Nephron (organoid): ENCODE results near the gene PCDH19.
A peak's percentile ranks its signal among the peaks of the same experiment; 100 is the strongest.

Experiments
- H3K27ac Mint-ChIP-seq, 3 experiments: 2 replicates each; pipeline ENCODE4 v1.8.0; 2020; ENCODE audit warnings: mixed read lengths in 3 of 3, mild to moderate bottlenecking in 2 of 3, moderate library complexity in 1 of 3
- H3K27me3 Mint-ChIP-seq: 2 replicates; pipeline ENCODE4 v1.8.0; 2021; ENCODE audit warnings: low read depth, mild to moderate bottlenecking, moderate library complexity, mixed read lengths
- H3K36me3 Mint-ChIP-seq: 2 replicates; pipeline ENCODE4 v1.8.0; 2020; ENCODE audit warnings: low read depth, mixed read lengths
- H3K4me1 Mint-ChIP-seq: 2 replicates; pipeline ENCODE4 v1.8.0; 2020; ENCODE audit warnings: mixed read lengths
- H3K4me3 Mint-ChIP-seq, 3 experiments: 2 replicates each; pipeline ENCODE4 v1.8.0; 2020; ENCODE audit warnings: mild to moderate bottlenecking in 3 of 3, mixed read lengths in 3 of 3, moderate library complexity in 2 of 3
- H3K9me3 Mint-ChIP-seq: 2 replicates; pipeline ENCODE4 v1.8.0; 2020; ENCODE audit warnings: mixed read lengths
- TF ChIP-seq, protein P1 (sequence below), 3 experiments: fragments of 200-600 bp; sonication (generic); IDR thresholded peaks; one replicate each; pipeline ENCODE4 v1.5.0; 2021; ENCODE audit warnings: antibody characterized with exemption in 3 of 3; ENCODE audit not compliant: unreplicated experiment in 3 of 3

PCDH19 gene

DNA sequence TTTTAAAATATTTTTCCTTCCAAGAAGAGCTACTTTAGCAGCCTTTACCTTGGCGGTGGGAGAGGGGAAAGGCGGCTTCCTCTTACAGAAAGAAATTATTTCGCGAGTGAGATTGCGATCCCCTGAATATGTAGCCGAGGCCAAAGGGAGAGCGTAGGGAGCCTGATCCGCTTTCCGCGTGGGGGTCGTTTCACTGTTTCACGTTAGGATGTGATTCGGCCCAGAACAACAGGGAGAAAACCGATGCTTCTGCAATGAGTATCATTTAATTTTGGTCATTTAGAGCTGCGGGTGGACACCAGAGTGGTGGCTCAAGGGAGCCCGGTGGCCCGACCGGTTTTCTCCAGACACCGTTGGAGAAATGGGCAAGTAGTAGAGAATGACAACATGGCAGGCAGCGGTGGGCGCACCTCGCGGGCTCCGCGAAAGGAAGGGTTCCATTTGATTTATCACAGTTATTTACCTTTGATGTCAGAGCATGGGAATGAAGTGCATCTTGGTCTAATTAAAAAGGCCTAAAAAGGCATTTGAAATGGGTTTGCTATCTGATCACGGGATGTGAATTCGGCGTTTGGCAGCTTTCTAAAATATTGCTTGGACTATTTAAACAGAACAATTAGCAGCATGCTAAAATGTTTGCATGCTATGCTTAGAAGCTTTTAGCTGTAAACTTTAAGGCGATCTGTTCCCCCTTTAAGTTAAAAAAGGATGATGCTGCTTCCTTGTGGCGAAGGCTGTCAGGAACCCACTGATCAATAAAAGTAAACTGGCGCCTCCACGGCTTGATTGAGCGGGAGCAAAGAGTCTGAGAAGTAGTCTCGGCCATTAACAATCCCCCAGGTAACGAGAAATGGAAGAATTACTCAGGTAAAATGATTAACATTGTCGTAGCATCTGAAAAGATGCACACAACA, 2.0 kb upstream of the PCDH19 start:
- H3K9me3 Mint-ChIP-seq = peaks cover 1% of the 10 kb centered on the region
- H3K36me3 Mint-ChIP-seq = peaks cover 13% of the 10 kb centered on the region
- peaks cover 46% of the 10 kb centered on the region for H3K4me1 Mint-ChIP-seq
- peak overlapping the region; percentile 90 to 95 (median 94) for H3K4me3 Mint-ChIP-seq
- peak overlapping the region in 1 of 3 experiments; percentile 9 for H3K27ac Mint-ChIP-seq
- TF ChIP-seq, protein P1, sequence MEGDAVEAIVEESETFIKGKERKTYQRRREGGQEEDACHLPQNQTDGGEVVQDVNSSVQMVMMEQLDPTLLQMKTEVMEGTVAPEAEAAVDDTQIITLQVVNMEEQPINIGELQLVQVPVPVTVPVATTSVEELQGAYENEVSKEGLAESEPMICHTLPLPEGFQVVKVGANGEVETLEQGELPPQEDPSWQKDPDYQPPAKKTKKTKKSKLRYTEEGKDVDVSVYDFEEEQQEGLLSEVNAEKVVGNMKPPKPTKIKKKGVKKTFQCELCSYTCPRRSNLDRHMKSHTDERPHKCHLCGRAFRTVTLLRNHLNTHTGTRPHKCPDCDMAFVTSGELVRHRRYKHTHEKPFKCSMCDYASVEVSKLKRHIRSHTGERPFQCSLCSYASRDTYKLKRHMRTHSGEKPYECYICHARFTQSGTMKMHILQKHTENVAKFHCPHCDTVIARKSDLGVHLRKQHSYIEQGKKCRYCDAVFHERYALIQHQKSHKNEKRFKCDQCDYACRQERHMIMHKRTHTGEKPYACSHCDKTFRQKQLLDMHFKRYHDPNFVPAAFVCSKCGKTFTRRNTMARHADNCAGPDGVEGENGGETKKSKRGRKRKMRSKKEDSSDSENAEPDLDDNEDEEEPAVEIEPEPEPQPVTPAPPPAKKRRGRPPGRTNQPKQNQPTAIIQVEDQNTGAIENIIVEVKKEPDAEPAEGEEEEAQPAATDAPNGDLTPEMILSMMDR (IDR thresholded peaks at IDR 0.05; ENCODE audit: unreplicated experiment in 3 of 3) = no peak
- peaks cover 48% of the 10 kb centered on the region for H3K27me3 Mint-ChIP-seq

- Mint-ChIP-seq H3K27me3 (peaks cover 57% of the 10 kb centered on the region), H3K4me3 (peak overlapping the region; percentile 90 to 95 (median 94)), H3K9me3 (peaks cover 9% of the 10 kb centered on the region), H3K27ac (peak overlapping the region in 1 of 3 experiments; percentile 14), H3K36me3 (peaks cover 22% of the 10 kb centered on the region), H3K4me1 (peaks cover 41% of the 10 kb centered on the region)
- TF ChIP-seq, protein P1 (IDR thresholded peaks at IDR 0.05; ENCODE audit: unreplicated experiment in 3 of 3) = no peak
Measured at GRCh38 chrX:100410901-100411801, 1.1 kb upstream of the PCDH19 start.

DNA sequence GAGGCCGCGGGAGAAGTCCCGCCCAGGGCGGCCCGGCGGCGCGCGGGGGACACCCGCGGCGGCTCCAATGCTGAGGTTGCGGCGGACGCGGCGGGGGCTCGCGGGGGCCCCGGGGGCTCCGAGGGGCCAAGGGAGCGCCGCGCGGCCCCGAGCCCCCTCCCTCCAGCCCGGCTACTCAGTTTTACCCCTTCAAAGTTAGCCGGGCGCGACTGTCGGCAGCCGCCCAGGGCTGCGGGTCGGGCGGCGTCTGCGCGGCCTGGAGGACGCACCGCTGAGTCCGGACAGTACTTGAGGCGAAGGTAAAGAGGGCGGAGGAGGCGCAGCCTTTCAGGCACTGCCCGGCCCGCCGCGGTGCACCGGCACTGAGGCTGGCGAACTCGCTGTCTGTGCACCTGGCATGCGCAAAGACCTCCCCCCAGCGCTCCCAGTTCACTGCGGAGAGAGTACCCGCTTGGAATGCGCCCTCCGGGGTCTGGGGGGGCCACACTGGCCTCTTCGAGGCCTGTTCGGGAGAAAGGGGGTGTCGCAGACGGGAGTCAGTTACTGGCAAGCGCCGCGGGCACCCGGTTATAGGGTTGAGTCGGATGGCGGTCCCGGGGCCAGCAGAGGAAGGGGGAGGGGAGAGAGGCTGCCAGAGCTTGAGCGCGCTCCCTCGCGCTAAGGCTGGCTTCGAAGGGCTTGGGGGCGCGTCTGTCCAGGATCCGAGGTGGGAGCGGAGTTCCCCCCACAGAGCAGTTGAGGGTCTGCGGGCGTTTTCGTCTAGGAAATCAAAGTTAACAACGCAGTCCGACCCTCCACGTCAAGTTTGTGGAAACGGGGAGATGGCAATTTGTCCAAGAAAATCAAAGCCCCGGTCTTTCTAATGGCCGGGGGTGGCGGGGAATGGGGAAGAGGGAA, 1.1 kb downstream of the PCDH19 start:
- peak overlapping the region; percentile 90 to 95 (median 94) for H3K4me3 Mint-ChIP-seq
- peaks cover 59% of the 10 kb centered on the region for H3K27me3 Mint-ChIP-seq
- H3K4me1 Mint-ChIP-seq = peaks cover 38% of the 10 kb centered on the region
- H3K36me3 Mint-ChIP-seq = peaks cover 24% of the 10 kb centered on the region
- TF ChIP-seq, protein P1 (IDR thresholded peaks at IDR 0.05; ENCODE audit: unreplicated experiment in 3 of 3) = no peak
- no peak overlapping the region for H3K27ac Mint-ChIP-seq
- peaks cover 11% of the 10 kb centered on the region for H3K9me3 Mint-ChIP-seq

DNA sequence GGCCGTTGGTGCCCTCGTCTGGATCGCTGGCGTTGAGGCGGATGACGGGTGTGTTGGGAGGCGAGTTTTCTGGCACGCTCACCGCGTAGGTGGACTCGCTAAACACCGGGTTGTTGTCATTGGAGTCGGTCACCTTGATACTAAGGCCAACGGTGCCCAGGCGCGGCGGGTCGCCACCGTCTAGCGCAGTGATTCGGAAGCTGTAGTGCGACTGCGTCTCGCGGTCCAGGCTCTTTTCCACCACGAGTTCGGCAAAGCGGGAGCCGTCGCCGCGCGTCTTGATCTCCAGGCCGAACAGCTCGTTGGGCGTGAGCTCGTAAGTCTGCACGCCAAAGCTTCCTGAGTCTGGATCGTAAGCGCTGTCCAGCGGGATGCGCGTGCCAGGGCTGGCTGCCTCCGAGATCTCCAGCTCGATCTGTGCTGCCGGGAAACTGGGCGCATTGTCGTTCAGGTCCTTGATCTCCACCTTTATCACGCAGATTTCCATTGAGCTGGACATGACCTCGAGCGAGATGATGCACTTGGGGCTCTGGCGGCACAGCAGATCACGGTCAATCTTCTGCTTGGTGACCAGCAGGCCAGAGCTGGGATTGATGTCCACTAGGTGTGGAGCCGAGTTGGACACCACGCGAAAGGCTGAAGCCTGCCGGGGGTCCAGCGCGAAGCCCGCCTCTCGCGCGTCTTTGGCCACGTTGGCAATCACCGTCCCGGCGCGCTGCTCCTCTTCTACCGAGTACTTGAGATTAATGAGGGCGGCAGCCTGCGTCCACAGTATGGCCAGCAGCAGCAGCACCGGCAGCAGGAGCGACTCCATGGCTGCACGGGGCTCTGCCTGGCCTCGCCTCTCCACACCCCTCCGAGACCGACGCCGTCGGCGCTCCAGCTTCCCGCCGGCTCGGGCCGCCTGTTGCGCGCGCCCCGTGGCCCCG, 2.0 kb downstream of the PCDH19 start:
- Mint-ChIP-seq H3K9me3 (peaks cover 11% of the 10 kb centered on the region), H3K4me3 (peak overlapping the region; percentile 65 to 74 (median 70)), H3K4me1 (peaks cover 43% of the 10 kb centered on the region), H3K36me3 (peaks cover 24% of the 10 kb centered on the region), H3K27ac (no peak overlapping the region), H3K27me3 (peaks cover 66% of the 10 kb centered on the region)
- TF ChIP-seq, protein P1 (IDR thresholded peaks at IDR 0.05; ENCODE audit: unreplicated experiment in 3 of 3) = no peak
